ENCODE measurements around the gene BANK1.

GRCh38 chr4:101856149-101856548 lies 65.6 kb downstream of the BANK1 start:
- TF ChIP-seq POLR2AphosphoS5 (IDR thresholded peaks at IDR 0.05; ENCODE audit: borderline replicate concordance, low read depth, low read length) (no peak), FOXP2 (optimal IDR thresholded peaks at IDR 0.05; ENCODE audit: control extremely low read depth, extremely low read length, insufficient read depth) (no peak), EZH2 (IDR thresholded peaks at IDR 0.05) (no peak)

All from SK-N-MC (cell line).